Cardiac muscle cell (in vitro differentiated cells and primary cell): ENCODE data around the gene RIC3. TPM values are rescaled to one million over a fixed set of nuclear protein-coding genes. Genes with fewer than 3 reads are reported as not detected.
A peak's percentile ranks its signal among the peaks of the same experiment; 100 is the strongest.

Source experiments
- DNase-seq, 2 donors: peaks; one replicate each; pipeline versions ENCODE4 v3.0.0 to v3.0.0-alpha.2; 2010 to 2017; ENCODE audit warnings: low read depth in 1 of 2, low spot score in 1 of 2
- H3K27ac ChIP-seq: fragments of 200-600 bp; sonication (generic); 2 replicates; pipeline ENCODE4 v1.5.1; 2016
- H3K27me3 ChIP-seq: fragments of 200-600 bp; sonication (generic); 2 replicates; pipeline ENCODE4 v1.6.0; 2016; ENCODE audit warnings: control low read depth
- H3K36me3 ChIP-seq: fragments of 200-600 bp; sonication (generic); 2 replicates; pipeline ENCODE4 v1.5.1; 2016; ENCODE audit warnings: control low read depth
- H3K4me1 ChIP-seq: fragments of 200-600 bp; sonication (generic); 2 replicates; pipeline ENCODE4 v1.8.1; 2017; ENCODE audit warnings: low read depth, mild to moderate bottlenecking, mixed run types
- H3K4me3 ChIP-seq: fragments of 200-600 bp; sonication (generic); 2 replicates; pipeline ENCODE4 v1.5.1; 2016; ENCODE audit warnings: mild to moderate bottlenecking
- H3K9me3 ChIP-seq: fragments of 200-600 bp; sonication (generic); 2 replicates; pipeline ENCODE4 v1.5.1; 2017; ENCODE audit warnings: low read depth, mild to moderate bottlenecking, control low read depth
- polyA plus RNA-seq: library from polyadenylated mRNA; unstranded; fragments of >200 nt; fragmentation: Nextera tagmentation; extraction: Ambion mirVana; gene quantifications from 2 replicates; pipeline ENCODE4 v1.2.1, GENCODE V29; 2016
- total RNA-seq: library from RNA; depleted of rRNA; stranded (reverse); fragments of >200 nt; gene quantifications from 2 replicates; pipeline ENCODE4 v1.2.3, GENCODE V29; 2016
- TF ChIP-seq, protein P1 (sequence below): IDR thresholded peaks from 2 replicates; pipeline ENCODE4 v1.5.1; 2012; ENCODE audit warnings: low read depth, mild to moderate bottlenecking, low read length

RIC3 gene
- total and polyA plus RNA-seq, 2 experiments from 2014 or later = 14.3 to 22.1 TPM

DNA sequence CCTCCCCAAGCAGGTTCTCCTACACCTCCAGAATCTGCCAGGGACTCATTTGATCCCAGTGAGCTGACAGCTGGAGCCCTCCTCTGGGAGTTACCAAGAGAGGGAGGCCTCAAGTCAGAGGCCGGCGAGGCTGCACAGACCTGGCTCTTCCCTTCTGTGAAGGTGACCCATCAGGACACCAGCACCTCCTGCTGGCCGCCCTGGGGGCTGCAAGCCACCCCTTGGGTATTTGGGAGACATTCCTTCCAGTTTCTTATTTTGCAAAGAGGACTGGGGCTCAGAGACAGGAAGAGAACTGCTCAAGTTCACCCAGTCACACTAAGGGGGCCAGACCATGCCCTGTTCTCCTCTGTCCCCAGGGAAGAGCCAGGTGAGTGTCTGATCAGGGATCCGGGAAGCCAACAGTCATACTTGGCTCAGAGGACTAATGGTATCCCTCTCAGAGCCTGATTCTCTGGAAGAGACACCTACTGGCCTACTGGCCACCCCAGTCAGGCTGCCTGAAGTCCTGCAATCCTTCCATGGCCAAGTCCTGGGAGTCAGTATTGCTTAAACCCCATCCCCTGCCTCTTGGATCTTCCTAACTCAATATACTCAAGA lies 40.5 kb upstream of the RIC3 start:
- DNase-seq = no peak
- H3K9me3 ChIP-seq = no peaks in the 10 kb centered on the region
- TF ChIP-seq, protein P1, sequence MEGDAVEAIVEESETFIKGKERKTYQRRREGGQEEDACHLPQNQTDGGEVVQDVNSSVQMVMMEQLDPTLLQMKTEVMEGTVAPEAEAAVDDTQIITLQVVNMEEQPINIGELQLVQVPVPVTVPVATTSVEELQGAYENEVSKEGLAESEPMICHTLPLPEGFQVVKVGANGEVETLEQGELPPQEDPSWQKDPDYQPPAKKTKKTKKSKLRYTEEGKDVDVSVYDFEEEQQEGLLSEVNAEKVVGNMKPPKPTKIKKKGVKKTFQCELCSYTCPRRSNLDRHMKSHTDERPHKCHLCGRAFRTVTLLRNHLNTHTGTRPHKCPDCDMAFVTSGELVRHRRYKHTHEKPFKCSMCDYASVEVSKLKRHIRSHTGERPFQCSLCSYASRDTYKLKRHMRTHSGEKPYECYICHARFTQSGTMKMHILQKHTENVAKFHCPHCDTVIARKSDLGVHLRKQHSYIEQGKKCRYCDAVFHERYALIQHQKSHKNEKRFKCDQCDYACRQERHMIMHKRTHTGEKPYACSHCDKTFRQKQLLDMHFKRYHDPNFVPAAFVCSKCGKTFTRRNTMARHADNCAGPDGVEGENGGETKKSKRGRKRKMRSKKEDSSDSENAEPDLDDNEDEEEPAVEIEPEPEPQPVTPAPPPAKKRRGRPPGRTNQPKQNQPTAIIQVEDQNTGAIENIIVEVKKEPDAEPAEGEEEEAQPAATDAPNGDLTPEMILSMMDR = peak; percentile 27
- no peaks in the 10 kb centered on the region for H3K4me1 ChIP-seq
- H3K27ac ChIP-seq = no peak overlapping the region
- no peak overlapping the region for H3K4me3 ChIP-seq
- no peaks in the 10 kb centered on the region for H3K36me3 ChIP-seq
- H3K27me3 ChIP-seq = peaks cover 9% of the 10 kb centered on the region

DNA sequence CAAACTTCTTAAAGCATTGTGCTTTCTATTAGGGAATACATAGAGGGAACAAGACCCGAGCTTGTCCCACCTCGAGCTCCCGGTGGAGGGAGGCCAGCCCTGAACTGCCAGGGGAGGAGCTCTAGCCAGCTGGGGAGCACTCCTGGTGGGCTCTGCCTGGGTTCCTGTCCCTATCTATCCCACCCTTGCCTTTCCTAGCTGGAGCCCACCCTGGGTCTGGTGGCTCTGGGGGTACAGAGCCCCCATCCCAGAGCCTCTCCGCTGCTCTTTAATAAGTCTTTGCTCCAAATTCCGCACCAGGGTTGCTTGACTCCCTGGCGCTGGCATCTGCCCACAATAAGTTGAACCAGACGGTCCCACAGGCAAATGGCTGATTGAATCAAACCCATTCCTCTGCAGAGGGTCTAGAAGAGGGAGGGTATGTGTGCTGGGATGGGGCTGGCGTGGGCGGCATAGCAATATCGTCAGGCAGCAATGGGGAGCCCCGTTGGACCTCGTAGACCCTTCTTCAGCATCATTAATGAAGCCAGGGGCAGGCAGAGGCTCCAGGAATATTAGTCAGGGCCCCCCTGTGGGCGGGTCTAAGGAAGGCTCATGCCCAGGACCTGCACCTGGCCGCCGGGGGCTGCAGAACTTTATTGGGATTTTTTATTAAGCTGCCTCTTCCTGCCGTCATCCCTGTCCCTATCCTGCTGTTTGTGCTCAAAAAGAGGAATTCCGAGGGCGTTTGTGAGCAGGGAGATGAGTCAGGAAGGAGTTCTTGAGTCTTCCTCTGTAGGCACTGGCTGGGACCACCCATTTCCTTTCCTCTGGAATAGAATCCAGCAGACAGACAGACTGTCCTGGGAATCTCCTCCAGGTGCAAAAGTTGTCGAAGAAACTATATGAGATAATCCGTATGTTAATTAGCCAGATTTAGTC lies 38.5 kb upstream of the RIC3 start:
- no peak overlapping the region for H3K27ac ChIP-seq
- no peaks in the 10 kb centered on the region for H3K27me3 ChIP-seq
- H3K4me3 ChIP-seq = no peak overlapping the region
- peak in 1 of 2 donors; percentile 32 for DNase-seq
- H3K9me3 ChIP-seq = no peaks in the 10 kb centered on the region
- H3K36me3 ChIP-seq = no peaks in the 10 kb centered on the region
- H3K4me1 ChIP-seq = no peaks in the 10 kb centered on the region
- TF ChIP-seq, protein P1 = no peak

DNA sequence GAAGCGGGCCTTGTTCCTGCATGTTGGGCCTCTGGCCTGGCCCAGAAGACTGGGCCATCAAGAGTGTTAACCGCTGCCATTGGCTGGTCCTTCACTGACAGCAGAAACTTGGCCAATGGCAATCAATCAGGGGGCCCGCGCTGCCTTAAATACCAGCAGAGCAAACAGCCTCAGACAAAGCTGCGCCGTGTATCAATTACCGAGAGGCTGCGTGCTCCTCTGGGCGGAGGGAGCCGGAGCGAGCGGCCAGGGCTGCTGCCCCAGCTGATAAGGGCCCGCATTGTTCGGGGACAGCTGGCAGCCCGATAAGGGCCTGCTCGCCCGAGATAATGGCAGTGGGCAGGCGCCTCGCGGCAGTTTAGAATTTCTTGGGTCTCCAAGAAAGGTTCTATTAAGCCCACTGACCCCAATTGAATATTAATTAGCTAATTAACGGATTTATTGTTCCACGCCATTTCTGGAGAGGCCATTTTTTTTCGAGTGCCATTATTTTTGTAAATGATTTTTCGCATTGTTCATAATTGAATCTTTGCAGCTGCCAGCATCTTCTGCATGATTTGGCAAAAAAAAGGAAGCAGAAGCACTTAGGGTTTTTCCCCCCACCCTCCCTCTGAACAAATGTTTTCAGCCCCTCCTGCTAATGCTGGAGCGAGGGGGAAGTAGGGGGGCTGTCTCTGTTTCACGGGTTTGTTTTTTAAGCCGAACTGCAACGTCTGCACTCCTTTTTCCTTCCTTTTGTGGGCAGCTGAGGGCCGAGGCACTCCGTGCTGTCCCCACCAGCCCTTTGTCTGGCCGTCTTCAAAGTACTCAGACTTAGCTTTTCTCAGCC lies 37.6 kb upstream of the RIC3 start:
- Histone ChIP-seq H3K4me3 (no peak overlapping the region), H3K27ac (no peak overlapping the region), H3K36me3 (no peaks in the 10 kb centered on the region), H3K9me3 (no peaks in the 10 kb centered on the region), H3K27me3 (no peaks in the 10 kb centered on the region), H3K4me1 (no peaks in the 10 kb centered on the region)
- peak in 1 of 2 donors; percentile 56 for DNase-seq
- TF ChIP-seq, protein P1 = no peak

DNA sequence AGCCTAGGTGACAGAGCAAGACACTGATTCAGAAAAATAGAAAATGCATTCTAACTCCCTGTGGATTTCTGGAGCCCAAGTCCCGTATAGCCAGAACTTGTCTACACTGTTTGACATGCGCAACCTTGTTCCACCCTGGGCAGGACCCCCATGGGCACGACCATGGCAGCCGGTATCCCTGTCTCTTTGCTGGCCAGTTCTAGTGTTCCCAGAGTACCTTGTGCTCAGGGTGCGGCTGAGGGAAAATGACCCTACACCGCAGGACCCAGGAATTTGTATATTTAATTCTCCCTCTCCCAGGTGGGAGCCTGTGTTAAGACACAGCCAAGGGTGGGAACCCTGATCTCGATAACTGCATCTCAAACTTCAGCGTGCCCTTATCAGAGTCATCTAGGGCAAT lies 36.7 kb upstream of the RIC3 start:
- no peak for DNase-seq
- H3K36me3 ChIP-seq = no peaks in the 10 kb centered on the region
- TF ChIP-seq, protein P1 = no peak

DNA sequence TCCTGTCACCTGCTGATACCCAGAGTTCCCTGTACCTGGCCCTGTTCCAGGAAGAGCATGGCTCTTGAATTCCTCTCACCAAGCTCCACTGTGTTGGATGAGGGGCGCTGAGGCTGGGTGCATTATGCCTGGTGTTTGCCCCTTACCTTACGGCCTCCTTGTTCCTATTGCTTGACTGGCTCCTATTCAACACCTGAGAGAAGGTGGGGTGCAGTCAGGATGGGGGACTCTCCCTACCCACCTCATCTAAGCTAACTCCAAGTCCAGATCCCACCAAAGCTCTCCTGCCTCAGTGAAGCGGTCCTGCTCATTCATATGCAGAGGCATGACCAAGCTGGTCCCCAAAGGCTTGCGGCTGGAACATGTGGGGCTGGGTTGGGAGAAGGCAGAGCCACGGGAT lies 35.8 kb upstream of the RIC3 start:
- Histone ChIP-seq H3K36me3 (no peaks in the 10 kb centered on the region), H3K27ac (no peak overlapping the region), H3K9me3 (no peaks in the 10 kb centered on the region), H3K27me3 (peaks cover 4% of the 10 kb centered on the region), H3K4me3 (no peak overlapping the region), H3K4me1 (no peaks in the 10 kb centered on the region)
- TF ChIP-seq, protein P1 = no peak
- DNase-seq = no peak

More for the DNA sequence above, 36.7 kb upstream of the RIC3 start:
- H3K4me3 ChIP-seq = no peak overlapping the region
- no peaks in the 10 kb centered on the region for H3K27me3 ChIP-seq
- H3K9me3 ChIP-seq = no peaks in the 10 kb centered on the region
- no peaks in the 10 kb centered on the region for H3K4me1 ChIP-seq
- H3K27ac ChIP-seq = no peak overlapping the region
